Natural killer cell treated with Interleukin-12 subunit alpha and Interleukin-12 subunit beta and Interleukin-15 and Interleukin-18, amount 100 ng/mL, for 72 hours (primary cell): ENCODE data around the gene PDGFRB. TPM values are rescaled to one million over a fixed set of nuclear protein-coding genes. Genes with fewer than 3 reads are reported as not detected.

Source experiments
- ATAC-seq, 2 donors: fragments of 150-1000 bp; cut with Tn5 transposase in 1 of 2; sonication (Bioruptor Pico), chemical (Tn5 transposase) in 1 of 2; 2 replicates each; pipeline ENCODE4 v1.10.0; 2021
- DNase-seq: peaks from one replicate; pipeline ENCODE4 v3.0.0; 2022; ENCODE audit warnings: low spot score
- H3K27ac Mint-ChIP-seq, 2 donors: 1 replicate in 1 of 2; 2 replicates in 1 of 2; pipeline ENCODE4 v1.8.0; 2022; ENCODE audit warnings: mixed read lengths in 2 of 2, mild to moderate bottlenecking in 1 of 2, moderate library complexity in 1 of 2
- H3K27me3 Mint-ChIP-seq, 2 donors: 1 replicate in 1 of 2; 2 replicates in 1 of 2; pipeline ENCODE4 v1.8.0; 2022; ENCODE audit warnings: mixed read lengths in 2 of 2
- H3K36me3 Mint-ChIP-seq: one replicate; pipeline ENCODE4 v1.8.0; 2022; ENCODE audit warnings: mixed read lengths
- H3K4me1 Mint-ChIP-seq, 2 donors: 1 replicate in 1 of 2; 2 replicates in 1 of 2; pipeline ENCODE4 v1.8.0; 2022; ENCODE audit warnings: low read depth in 2 of 2, mixed read lengths in 2 of 2, mild to moderate bottlenecking in 1 of 2
- H3K4me3 Mint-ChIP-seq: one replicate; pipeline ENCODE4 v1.8.0; 2022; ENCODE audit warnings: mixed read lengths
- H3K9me3 Mint-ChIP-seq: 2 replicates; pipeline ENCODE4 v1.8.0; 2022; ENCODE audit warnings: mixed read lengths
- total RNA-seq, 2 donors: library from RNA; stranded (reverse); gene quantifications; one replicate each; pipeline ENCODE4 v1.2.3, GENCODE V29; 2022

PDGFRB gene
- total RNA-seq, 2 donors from 2014 or later, result 4.4 to 9.0 TPM

DNA sequence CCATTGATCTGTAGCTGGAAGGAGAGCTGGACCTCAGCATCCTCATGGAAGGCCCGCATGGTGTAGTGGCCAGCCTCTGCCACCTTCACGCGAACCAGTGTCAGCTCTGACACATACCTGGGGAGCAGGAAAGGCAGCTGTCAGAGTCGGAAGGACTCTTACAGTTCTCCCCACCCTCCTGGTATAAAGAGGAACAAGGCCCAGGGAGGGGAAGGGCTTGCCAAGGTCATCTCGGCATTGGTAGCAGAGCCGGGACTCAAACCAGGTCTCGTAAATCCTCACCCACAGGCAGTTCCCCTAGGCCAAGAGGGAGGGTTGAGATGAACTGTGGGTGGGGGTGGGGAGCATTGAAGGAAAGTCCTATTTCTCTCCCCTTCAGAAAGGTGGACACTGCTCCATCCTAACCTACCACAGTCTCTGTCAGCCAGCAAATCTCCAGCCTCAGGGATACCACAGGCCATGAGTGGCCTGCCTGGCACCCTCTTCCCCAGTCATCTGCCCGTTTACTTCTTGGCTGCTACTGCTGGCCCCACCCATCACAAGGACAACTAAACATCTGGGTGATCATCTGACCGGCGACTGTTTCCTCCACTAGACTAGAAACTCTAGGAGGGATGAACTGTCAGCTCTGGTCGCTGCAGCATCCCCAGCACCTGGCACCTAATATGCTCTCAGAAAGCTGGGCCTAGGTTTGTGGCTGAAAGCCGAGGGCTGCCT lies 23.5 kb downstream of the PDGFRB start:
- no peak overlapping the region for H3K27ac Mint-ChIP-seq
- DNase-seq (no peak), ATAC-seq (no peak)
- no peak overlapping the region for H3K4me3 Mint-ChIP-seq
- H3K27me3 Mint-ChIP-seq, result no peaks in the 10 kb centered on the region
- H3K4me1 Mint-ChIP-seq, result peaks cover 21 to 26% of the 10 kb centered on the region in 2 donors
- no peaks in the 10 kb centered on the region for H3K9me3 Mint-ChIP-seq
- no peaks in the 10 kb centered on the region for H3K36me3 Mint-ChIP-seq

DNA sequence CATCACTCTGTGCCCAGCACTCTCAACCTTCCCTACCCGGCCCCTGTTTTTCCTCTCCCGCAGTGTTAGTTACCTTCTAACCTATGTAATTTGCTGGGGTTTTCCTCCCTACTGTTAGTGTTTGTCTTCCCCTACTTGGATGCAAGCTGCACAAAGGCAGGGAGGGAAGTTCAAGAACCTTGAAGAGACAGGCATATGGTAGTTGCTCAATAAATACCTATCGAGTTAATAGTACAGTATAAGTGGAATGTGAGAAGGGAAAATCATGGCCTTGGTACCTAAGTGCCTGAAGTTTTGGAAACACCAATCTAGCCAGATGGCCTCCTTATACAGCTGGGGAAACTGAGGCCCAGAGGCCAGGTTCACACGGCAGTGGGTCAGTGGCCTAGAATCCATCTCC lies 24.2 kb downstream of the PDGFRB start:
- Mint-ChIP-seq H3K9me3 (no peaks in the 10 kb centered on the region), H3K4me1 (peaks cover 21 to 26% of the 10 kb centered on the region in 2 donors), H3K27ac (peak overlapping the region in 1 of 2 donors; percentile 28), H3K4me3 (peak overlapping the region; percentile 24), H3K27me3 (no peaks in the 10 kb centered on the region), H3K36me3 (no peaks in the 10 kb centered on the region)
- no peak for DNase-seq
- ATAC-seq, result no peak

GRCh38 chr5:150130493-150130922 lies 25.1 kb downstream of the PDGFRB start:
- Mint-ChIP-seq H3K36me3 (no peaks in the 10 kb centered on the region), H3K4me1 (peaks cover 21 to 26% of the 10 kb centered on the region in 2 donors), H3K27me3 (no peaks in the 10 kb centered on the region), H3K27ac (no peak overlapping the region), H3K4me3 (no peak overlapping the region), H3K9me3 (no peaks in the 10 kb centered on the region)
- no peak for DNase-seq
- no peak for ATAC-seq

DNA sequence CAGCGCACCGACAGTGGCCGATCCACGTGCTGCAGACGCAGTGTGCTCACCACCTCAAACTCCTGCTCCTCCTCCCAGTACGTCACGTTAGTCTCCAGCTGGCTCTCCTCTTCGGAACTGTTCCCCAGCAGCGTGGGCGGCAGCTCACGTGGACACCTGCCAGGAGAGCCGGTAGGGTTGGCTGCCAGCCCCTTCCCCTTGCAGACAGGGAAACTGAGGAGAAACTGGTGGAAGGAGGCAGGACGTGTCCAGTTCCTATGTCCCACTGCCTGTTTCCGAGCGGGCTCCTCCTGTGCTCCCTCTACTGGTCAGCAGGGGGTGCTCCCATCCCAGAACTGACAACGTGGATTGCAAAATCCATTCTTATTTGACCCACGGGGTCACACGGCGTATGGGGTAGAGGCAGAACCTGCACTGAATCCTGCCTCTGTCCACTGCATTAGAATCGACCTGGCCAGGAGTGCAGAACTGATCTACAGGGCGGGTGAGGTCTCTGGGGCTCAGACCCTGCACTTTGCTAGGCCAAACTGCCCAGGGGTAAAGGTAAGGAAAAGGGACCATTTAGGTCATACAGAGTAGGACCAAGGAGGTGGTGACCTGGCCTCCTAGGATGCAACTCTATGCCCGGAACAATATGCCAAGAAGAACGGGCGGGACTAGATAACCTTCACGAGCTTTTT lies 25.7 kb downstream of the PDGFRB start:
- no peaks in the 10 kb centered on the region for H3K27me3 Mint-ChIP-seq
- H3K4me1 Mint-ChIP-seq, result peaks cover 21 to 26% of the 10 kb centered on the region in 2 donors
- DNase-seq (peak; percentile 71), ATAC-seq (peak; percentile 74 to 78)
- H3K27ac Mint-ChIP-seq, result no peak overlapping the region
- H3K9me3 Mint-ChIP-seq, result no peaks in the 10 kb centered on the region
- no peaks in the 10 kb centered on the region for H3K36me3 Mint-ChIP-seq
- H3K4me3 Mint-ChIP-seq, result no peak overlapping the region

DNA sequence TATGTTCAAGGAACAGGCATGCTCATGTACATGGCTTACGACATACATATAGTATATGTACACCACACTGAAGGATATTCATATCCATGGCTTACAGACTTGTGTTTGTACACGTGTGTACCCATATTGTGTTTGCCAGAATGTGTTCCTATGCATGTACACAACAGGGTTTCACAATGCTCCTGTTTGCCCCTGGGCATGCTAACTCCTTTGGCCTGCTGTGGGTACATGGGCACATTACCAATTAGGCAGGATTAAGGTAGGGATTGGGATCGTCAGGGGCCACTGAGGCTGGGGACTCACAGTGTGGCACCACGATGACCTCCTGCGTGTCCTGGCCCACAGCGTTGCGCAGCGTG lies 26.2 kb downstream of the PDGFRB start:
- Mint-ChIP-seq H3K27me3 (no peaks in the 10 kb centered on the region), H3K4me3 (no peak overlapping the region), H3K36me3 (no peaks in the 10 kb centered on the region), H3K9me3 (no peaks in the 10 kb centered on the region), H3K27ac (no peak overlapping the region), H3K4me1 (peaks cover 21 to 26% of the 10 kb centered on the region in 2 donors)
- DNase-seq, result no peak
- ATAC-seq, result no peak

- DNase-seq (no peak), ATAC-seq (no peak)
- Mint-ChIP-seq H3K36me3 (no peaks in the 10 kb centered on the region), H3K4me1 (peaks cover 21 to 25% of the 10 kb centered on the region in 2 donors), H3K9me3 (no peaks in the 10 kb centered on the region), H3K27ac (no peak overlapping the region), H3K27me3 (no peaks in the 10 kb centered on the region), H3K4me3 (no peak overlapping the region)
These were observed 28.8 kb downstream of the PDGFRB start for GRCh38 chr5:150126921-150127265.

- no peak for DNase-seq
- Mint-ChIP-seq H3K4me3 (no peak overlapping the region), H3K27me3 (no peaks in the 10 kb centered on the region), H3K36me3 (no peaks in the 10 kb centered on the region), H3K9me3 (no peaks in the 10 kb centered on the region), H3K4me1 (peaks cover 21 to 23% of the 10 kb centered on the region in 2 donors), H3K27ac (no peak overlapping the region)
- ATAC-seq, result no peak
These were observed 29.3 kb downstream of the PDGFRB start for GRCh38 chr5:150126199-150126920.

- Mint-ChIP-seq H3K4me3 (no peak overlapping the region), H3K9me3 (no peaks in the 10 kb centered on the region), H3K4me1 (peaks cover 12 to 13% of the 10 kb centered on the region in 2 donors), H3K27ac (no peak overlapping the region), H3K36me3 (no peaks in the 10 kb centered on the region), H3K27me3 (no peaks in the 10 kb centered on the region)
- ATAC-seq, result no peak
- no peak for DNase-seq
These were observed 30.3 kb downstream of the PDGFRB start for GRCh38 chr5:150125334-150125733.

GRCh38 chr5:150124596-150124995 lies 31.0 kb downstream of the PDGFRB start:
- H3K27me3 Mint-ChIP-seq, result no peaks in the 10 kb centered on the region
- no peaks in the 10 kb centered on the region for H3K9me3 Mint-ChIP-seq
- no peaks in the 10 kb centered on the region for H3K36me3 Mint-ChIP-seq
- ATAC-seq (no peak), DNase-seq (no peak)
- H3K27ac Mint-ChIP-seq, result no peak overlapping the region
- peaks cover 5 to 6% of the 10 kb centered on the region in 2 donors for H3K4me1 Mint-ChIP-seq
- H3K4me3 Mint-ChIP-seq, result no peak overlapping the region

- Mint-ChIP-seq H3K4me3 (no peak overlapping the region), H3K9me3 (no peaks in the 10 kb centered on the region), H3K27ac (no peak overlapping the region), H3K27me3 (no peaks in the 10 kb centered on the region), H3K36me3 (no peaks in the 10 kb centered on the region), H3K4me1 (peaks cover 5 to 6% of the 10 kb centered on the region in 2 donors)
- DNase-seq (no peak), ATAC-seq (no peak)
These were observed 31.5 kb downstream of the PDGFRB start for GRCh38 chr5:150124111-150124557.

- Mint-ChIP-seq H3K4me1 (peaks cover 5 to 6% of the 10 kb centered on the region in 2 donors), H3K27ac (no peak overlapping the region), H3K4me3 (no peak overlapping the region), H3K36me3 (no peaks in the 10 kb centered on the region), H3K9me3 (no peaks in the 10 kb centered on the region), H3K27me3 (no peaks in the 10 kb centered on the region)
- no peak for DNase-seq
- ATAC-seq, result no peak
These were observed 32.1 kb downstream of the PDGFRB start for GRCh38 chr5:150123542-150123941.

GRCh38 chr5:150122536-150123481 lies 32.8 kb downstream of the PDGFRB start:
- ATAC-seq (no peak), DNase-seq (no peak)
- Mint-ChIP-seq H3K36me3 (no peaks in the 10 kb centered on the region), H3K27me3 (no peaks in the 10 kb centered on the region), H3K4me1 (peaks cover 5 to 6% of the 10 kb centered on the region in 2 donors), H3K4me3 (no peak overlapping the region), H3K9me3 (no peaks in the 10 kb centered on the region), H3K27ac (no peak overlapping the region)

GRCh38 chr5:150122158-150122510 lies 33.5 kb downstream of the PDGFRB start:
- Mint-ChIP-seq H3K27me3 (no peaks in the 10 kb centered on the region), H3K36me3 (no peaks in the 10 kb centered on the region), H3K9me3 (no peaks in the 10 kb centered on the region), H3K27ac (no peak overlapping the region), H3K4me1 (peaks cover 5 to 6% of the 10 kb centered on the region in 2 donors), H3K4me3 (no peak overlapping the region)
- peak in 1 of 2 donors; percentile 58 for ATAC-seq
- no peak for DNase-seq
